VCaP (cell line): ENCODE measurements around the gene PSMG3.

ENCODE experiments used
- H3K27ac ChIP-seq: fragments of 450-650 bp; 2 replicates; pipeline ENCODE4 v1.5.1; 2017
- CTCF ChIP-seq: fragments of 450-650 bp; conservative IDR thresholded peaks from 2 replicates; pipeline ENCODE4 v1.5.1; 2017; ENCODE audit warnings: mild to moderate bottlenecking, moderate library complexity

Gene PSMG3

DNA sequence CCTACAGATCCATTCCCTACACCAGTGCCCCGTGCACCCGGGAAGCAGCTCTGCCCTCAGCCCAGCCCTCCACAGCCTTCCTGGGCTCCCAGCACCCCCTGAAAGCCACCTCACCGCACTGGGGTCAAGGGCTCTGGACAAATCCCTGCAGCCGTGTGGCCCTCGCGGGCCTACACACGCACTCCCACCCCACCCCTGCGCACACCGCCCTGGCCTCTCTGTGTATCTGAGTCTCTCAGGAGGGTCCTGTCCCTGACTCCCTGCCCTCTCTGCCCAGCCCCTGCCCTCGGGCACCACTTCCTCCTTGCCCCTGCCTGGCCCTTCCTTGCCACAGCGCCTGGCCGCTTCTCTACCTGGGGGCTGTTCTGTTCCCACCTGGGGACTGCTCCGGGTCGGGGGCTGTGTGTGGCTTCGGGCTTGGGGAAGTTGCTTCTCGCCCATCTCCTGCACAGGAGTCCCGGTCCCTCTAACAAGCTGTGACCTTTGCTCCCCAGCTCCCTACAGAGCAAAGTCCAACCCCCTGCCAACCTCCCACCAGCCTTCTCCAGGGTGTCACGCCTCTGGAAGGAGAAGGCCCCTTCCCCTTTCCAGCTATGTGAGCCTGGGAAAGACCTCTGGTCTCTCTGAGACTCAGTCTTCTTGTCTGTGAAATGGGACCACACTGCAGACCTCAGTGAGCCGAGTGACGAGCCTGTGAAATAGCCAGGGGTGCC, 15.3 kb downstream of the PSMG3 start:
- peak overlapping the region; percentile 88 for H3K27ac ChIP-seq
- no peak for TF ChIP-seq CTCF

- no peak overlapping the region for H3K27ac ChIP-seq
- no peak for TF ChIP-seq CTCF
Observed at GRCh38 chr7:1553512-1554210, 16.2 kb downstream of the PSMG3 start.

DNA sequence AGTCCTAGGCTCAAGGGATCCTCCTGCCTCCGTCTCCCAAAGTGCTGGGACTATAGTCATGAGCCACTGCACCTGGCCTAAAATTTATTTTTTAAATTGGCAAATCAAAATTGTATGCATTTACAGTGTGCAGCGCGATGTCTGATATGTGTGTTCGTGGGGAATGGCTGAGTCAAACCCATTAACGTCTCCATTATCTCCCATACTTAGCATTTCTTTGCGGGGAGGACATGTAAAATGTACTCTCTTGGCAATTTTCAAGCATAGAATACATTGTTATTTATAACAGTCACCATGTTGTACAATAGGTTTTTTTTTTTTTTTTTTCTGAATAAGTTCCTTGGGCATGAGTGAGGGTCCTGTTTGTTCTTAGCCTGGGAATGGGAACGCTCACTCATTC, 17.6 kb downstream of the PSMG3 start:
- TF ChIP-seq CTCF = no peak
- no peak overlapping the region for H3K27ac ChIP-seq

- TF ChIP-seq CTCF = no peak
- no peak overlapping the region for H3K27ac ChIP-seq
Observed at GRCh38 chr7:1550846-1551155, 19.0 kb downstream of the PSMG3 start.

GRCh38 chr7:1550005-1550845, 19.6 kb downstream of the PSMG3 start:
- no peak overlapping the region for H3K27ac ChIP-seq
- no peak for TF ChIP-seq CTCF

- H3K27ac ChIP-seq = no peak overlapping the region
- TF ChIP-seq CTCF = no peak
Observed at GRCh38 chr7:1549357-1550004, 20.4 kb downstream of the PSMG3 start.

GRCh38 chr7:1548944-1549343, 20.9 kb downstream of the PSMG3 start:
- H3K27ac ChIP-seq = no peak overlapping the region
- no peak for TF ChIP-seq CTCF
